HepG2 (cell line): ENCODE measurements around the gene CBLN3. TPM values are rescaled to one million over a fixed set of nuclear protein-coding genes. Genes with fewer than 3 reads are reported as not detected.

Experiments
- CENPX ChIP-seq: sonication (generic); formaldehyde crosslinking; IDR thresholded peaks from 2 replicates; pipeline ENCODE4 v1.9.0; 2021; ENCODE audit warnings: mild to moderate bottlenecking, missing genetic modification reagents, moderate library complexity
- DMAP1 ChIP-seq: IDR thresholded peaks from 2 replicates; pipeline ENCODE4 v1.6.1; 2016
- FIP1L1 ChIP-seq: fragments of 200-400 bp; formaldehyde crosslinking; IDR thresholded peaks from 2 replicates; pipeline ENCODE4 v1.6.1; 2018; ENCODE audit warnings: low read depth, mild to moderate bottlenecking, low read length, moderate library complexity, borderline replicate concordance; ENCODE audit not compliant: insufficient read depth
- GATA4 ChIP-seq: sonication (generic); IDR thresholded peaks from 2 replicates; pipeline ENCODE4 v1.6.1; 2016; ENCODE audit warnings: antibody characterized with exemption, low read depth, borderline replicate concordance
- JUNB ChIP-seq: sonication (generic); formaldehyde crosslinking; IDR thresholded peaks from 2 replicates; pipeline ENCODE4 v1.8.0; 2022; ENCODE audit warnings: missing genetic modification reagents, mild to moderate bottlenecking, borderline replicate concordance
- SRF ChIP-seq: IDR thresholded peaks from 2 replicates; pipeline ENCODE4 v1.6.1; 2011; ENCODE audit warnings: mild to moderate bottlenecking, low read depth, low read length, moderate library complexity
- TBX3 ChIP-seq: fragments of 450-650 bp; IDR thresholded peaks from 2 replicates; pipeline ENCODE4 v1.6.1; 2017; ENCODE audit warnings: antibody characterized with exemption, mild to moderate bottlenecking, inconsistent platforms, borderline replicate concordance
- ZBTB7B ChIP-seq: sonication (generic); formaldehyde crosslinking; IDR thresholded peaks from 2 replicates; pipeline ENCODE4 v1.4.0; 2020; ENCODE audit warnings: missing genetic modification reagents
- ZFYVE20 ChIP-seq: sonication (generic); formaldehyde crosslinking; IDR thresholded peaks from 2 replicates; pipeline ENCODE4 v1.8.0; 2023; ENCODE audit warnings: low read depth, mild to moderate bottlenecking, moderate library complexity, missing genetic modification reagents, borderline replicate concordance
- ZNF296 ChIP-seq: sonication (generic); formaldehyde crosslinking; conservative IDR thresholded peaks from 2 replicates; pipeline ENCODE4 v1.5.0; 2020; ENCODE audit warnings: mild to moderate bottlenecking, missing genetic modification reagents
- ZNF333 ChIP-seq: sonication (generic); formaldehyde crosslinking; IDR thresholded peaks from 2 replicates; pipeline ENCODE4 v1.4.0; 2020; ENCODE audit warnings: mild to moderate bottlenecking, missing genetic modification reagents, borderline replicate concordance
- ZNF530 ChIP-seq: sonication (generic); formaldehyde crosslinking; IDR thresholded peaks from 2 replicates; pipeline ENCODE4 v1.5.0; 2020; ENCODE audit warnings: low read depth, mild to moderate bottlenecking, missing genetic modification reagents
- ZNF562 ChIP-seq: sonication (generic); formaldehyde crosslinking; IDR thresholded peaks from 2 replicates; pipeline ENCODE4 v1.8.0; 2022; ENCODE audit warnings: missing genetic modification reagents, borderline replicate concordance
- ZNF614 ChIP-seq: IDR thresholded peaks from 2 replicates; pipeline ENCODE4 v1.6.1; 2018; ENCODE audit warnings: missing biosample characterization, missing genetic modification reagents, inconsistent platforms, borderline replicate concordance
- ZNF616 ChIP-seq: sonication (generic); formaldehyde crosslinking; IDR thresholded peaks from 2 replicates; pipeline ENCODE4 v1.5.0; 2020; ENCODE audit warnings: low read depth, mild to moderate bottlenecking, missing genetic modification reagents
- ZSCAN31 ChIP-seq: sonication (generic); formaldehyde crosslinking; IDR thresholded peaks from 2 replicates; pipeline ENCODE4 v1.5.0; 2020; ENCODE audit warnings: low read depth, mild to moderate bottlenecking, missing genetic modification reagents
- polyA plus RNA-seq, 8 experiments: library from polyadenylated mRNA; depleted of rRNA in 3 of 8; stranded (reverse) in 7 of 8; unstranded in 1 of 8; fragments of >200 nt; fragmentation: Illumina TruSeq in 4 of 8; extraction: Trizol in 4 of 8; gene quantifications; 2 replicates each; pipeline versions ENCODE4 v1.2.1 to v1.2.3, GENCODE V29; 2011 to 2016; ENCODE audit warnings: low read depth in 4 of 8, missing spikeins in 1 of 8, mixed read lengths in 1 of 8; ENCODE audit not compliant: insufficient read depth in 1 of 8
- total RNA-seq, 5 experiments: library from RNA; depleted of rRNA; stranded (reverse); fragments of >200 nt; fragmentation: Illumina TruSeq; extraction: Trizol; gene quantifications; 2 replicates each; pipeline ENCODE4 v1.2.3, GENCODE V29; 2016; ENCODE audit warnings: low read depth in 1 of 5
- TF ChIP-seq, protein P1 (sequence below): sonication (generic); formaldehyde crosslinking; IDR thresholded peaks from 2 replicates; pipeline ENCODE4 v1.4.0; 2020; ENCODE audit warnings: mild to moderate bottlenecking, missing genetic modification reagents
- TF ChIP-seq, protein P2 (sequence below): sonication (generic); formaldehyde crosslinking; IDR thresholded peaks from 2 replicates; pipeline ENCODE4 v1.8.0; 2022; ENCODE audit warnings: mild to moderate bottlenecking, missing genetic modification reagents; ENCODE audit not compliant: insufficient replicate concordance
- TF ChIP-seq, protein P3 (sequence below): fragments of 450-650 bp; IDR thresholded peaks from 2 replicates; pipeline ENCODE4 v1.6.1; 2017; ENCODE audit warnings: mild to moderate bottlenecking
- TF ChIP-seq, protein P4 (sequence below): sonication (generic); formaldehyde crosslinking; IDR thresholded peaks from 2 replicates; pipeline ENCODE4 v1.5.0; 2020; ENCODE audit warnings: mild to moderate bottlenecking, missing genetic modification reagents
- TF ChIP-seq, protein P5 (sequence below): IDR thresholded peaks from 2 replicates; pipeline ENCODE4 v1.6.1; 2016; ENCODE audit warnings: low read depth, borderline replicate concordance

Gene CBLN3
- total and polyA plus RNA-seq, 2 of the 13 experiments (the other 11 are each of a cell fraction or from before 2014, with no cell fraction given), result 0.66 to 0.98 TPM

DNA sequence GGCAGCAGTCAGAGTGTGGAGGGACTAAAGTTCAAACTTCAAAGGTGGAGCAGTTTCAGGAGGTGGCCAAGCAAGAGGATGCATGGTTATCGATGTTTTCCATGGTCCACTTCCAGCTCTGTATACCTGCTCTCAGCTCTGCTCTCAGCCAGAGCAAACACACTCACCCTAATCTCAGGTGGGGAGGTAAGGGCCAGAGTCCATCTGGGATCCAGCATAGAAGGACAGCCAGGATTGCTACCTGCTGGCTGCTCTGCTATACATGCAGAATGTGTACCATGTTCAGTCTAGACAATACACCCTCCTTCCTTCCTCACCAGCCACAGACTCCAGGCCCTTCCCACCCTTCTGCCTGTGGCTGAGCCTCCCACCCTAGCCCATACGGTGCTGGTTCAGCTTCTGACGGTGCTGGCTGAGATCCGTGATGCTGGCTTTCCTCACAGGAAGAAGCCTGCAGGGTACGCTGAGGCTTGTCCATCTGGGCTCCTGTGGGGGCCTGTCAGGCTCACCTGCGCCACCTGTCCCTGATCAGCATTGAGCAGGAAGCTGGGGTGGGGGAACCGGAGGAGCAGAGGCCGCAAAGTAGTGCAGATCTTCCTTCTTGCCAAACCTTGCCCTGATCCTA, 2.4 kb downstream of the CBLN3 start (continued):
- TF ChIP-seq, protein P1, sequence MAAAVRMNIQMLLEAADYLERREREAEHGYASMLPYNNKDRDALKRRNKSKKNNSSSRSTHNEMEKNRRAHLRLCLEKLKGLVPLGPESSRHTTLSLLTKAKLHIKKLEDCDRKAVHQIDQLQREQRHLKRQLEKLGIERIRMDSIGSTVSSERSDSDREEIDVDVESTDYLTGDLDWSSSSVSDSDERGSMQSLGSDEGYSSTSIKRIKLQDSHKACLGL (CRISPR knock-in tag), result no peak
- TF ChIP-seq FIP1L1, result no peak
- TF ChIP-seq, protein P2, sequence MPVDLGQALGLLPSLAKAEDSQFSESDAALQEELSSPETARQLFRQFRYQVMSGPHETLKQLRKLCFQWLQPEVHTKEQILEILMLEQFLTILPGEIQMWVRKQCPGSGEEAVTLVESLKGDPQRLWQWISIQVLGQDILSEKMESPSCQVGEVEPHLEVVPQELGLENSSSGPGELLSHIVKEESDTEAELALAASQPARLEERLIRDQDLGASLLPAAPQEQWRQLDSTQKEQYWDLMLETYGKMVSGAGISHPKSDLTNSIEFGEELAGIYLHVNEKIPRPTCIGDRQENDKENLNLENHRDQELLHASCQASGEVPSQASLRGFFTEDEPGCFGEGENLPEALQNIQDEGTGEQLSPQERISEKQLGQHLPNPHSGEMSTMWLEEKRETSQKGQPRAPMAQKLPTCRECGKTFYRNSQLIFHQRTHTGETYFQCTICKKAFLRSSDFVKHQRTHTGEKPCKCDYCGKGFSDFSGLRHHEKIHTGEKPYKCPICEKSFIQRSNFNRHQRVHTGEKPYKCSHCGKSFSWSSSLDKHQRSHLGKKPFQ, result no peak
- TF ChIP-seq, protein P3, sequence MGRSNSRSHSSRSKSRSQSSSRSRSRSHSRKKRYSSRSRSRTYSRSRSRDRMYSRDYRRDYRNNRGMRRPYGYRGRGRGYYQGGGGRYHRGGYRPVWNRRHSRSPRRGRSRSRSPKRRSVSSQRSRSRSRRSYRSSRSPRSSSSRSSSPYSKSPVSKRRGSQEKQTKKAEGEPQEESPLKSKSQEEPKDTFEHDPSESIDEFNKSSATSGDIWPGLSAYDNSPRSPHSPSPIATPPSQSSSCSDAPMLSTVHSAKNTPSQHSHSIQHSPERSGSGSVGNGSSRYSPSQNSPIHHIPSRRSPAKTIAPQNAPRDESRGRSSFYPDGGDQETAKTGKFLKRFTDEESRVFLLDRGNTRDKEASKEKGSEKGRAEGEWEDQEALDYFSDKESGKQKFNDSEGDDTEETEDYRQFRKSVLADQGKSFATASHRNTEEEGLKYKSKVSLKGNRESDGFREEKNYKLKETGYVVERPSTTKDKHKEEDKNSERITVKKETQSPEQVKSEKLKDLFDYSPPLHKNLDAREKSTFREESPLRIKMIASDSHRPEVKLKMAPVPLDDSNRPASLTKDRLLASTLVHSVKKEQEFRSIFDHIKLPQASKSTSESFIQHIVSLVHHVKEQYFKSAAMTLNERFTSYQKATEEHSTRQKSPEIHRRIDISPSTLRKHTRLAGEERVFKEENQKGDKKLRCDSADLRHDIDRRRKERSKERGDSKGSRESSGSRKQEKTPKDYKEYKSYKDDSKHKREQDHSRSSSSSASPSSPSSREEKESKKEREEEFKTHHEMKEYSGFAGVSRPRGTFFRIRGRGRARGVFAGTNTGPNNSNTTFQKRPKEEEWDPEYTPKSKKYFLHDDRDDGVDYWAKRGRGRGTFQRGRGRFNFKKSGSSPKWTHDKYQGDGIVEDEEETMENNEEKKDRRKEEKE, result no peak
- TF ChIP-seq GATA4, result no peak
- 0 out of 2 replicates have a peak, but pooled peaks have one; percentile 21 for TF ChIP-seq DMAP1 (CRISPR knock-in tag)
- TF ChIP-seq ZBTB7B (CRISPR knock-in tag), result peak; percentile 90
- 0 out of 2 replicates have a peak, but pooled peaks have one; percentile 12 for TF ChIP-seq TBX3
- no peak for TF ChIP-seq ZNF562 (CRISPR knock-in tag)
- TF ChIP-seq ZNF616 (CRISPR knock-in tag), result peak; percentile 99
- no peak for TF ChIP-seq ZFYVE20 (CRISPR knock-in tag)
- TF ChIP-seq ZNF530 (CRISPR knock-in tag), result no peak
- peak; percentile 82; the same call in 1 of the 2 replicates for TF ChIP-seq ZSCAN31
- no peak for TF ChIP-seq CENPX (CRISPR knock-in tag)
- TF ChIP-seq SRF, result peak; percentile 56; the same call in 1 of the 2 replicates
- no peak for TF ChIP-seq ZNF296 (CRISPR knock-in tag)
- TF ChIP-seq ZNF333, result no peak; the same call in 1 of the 2 replicates
- TF ChIP-seq, protein P4, sequence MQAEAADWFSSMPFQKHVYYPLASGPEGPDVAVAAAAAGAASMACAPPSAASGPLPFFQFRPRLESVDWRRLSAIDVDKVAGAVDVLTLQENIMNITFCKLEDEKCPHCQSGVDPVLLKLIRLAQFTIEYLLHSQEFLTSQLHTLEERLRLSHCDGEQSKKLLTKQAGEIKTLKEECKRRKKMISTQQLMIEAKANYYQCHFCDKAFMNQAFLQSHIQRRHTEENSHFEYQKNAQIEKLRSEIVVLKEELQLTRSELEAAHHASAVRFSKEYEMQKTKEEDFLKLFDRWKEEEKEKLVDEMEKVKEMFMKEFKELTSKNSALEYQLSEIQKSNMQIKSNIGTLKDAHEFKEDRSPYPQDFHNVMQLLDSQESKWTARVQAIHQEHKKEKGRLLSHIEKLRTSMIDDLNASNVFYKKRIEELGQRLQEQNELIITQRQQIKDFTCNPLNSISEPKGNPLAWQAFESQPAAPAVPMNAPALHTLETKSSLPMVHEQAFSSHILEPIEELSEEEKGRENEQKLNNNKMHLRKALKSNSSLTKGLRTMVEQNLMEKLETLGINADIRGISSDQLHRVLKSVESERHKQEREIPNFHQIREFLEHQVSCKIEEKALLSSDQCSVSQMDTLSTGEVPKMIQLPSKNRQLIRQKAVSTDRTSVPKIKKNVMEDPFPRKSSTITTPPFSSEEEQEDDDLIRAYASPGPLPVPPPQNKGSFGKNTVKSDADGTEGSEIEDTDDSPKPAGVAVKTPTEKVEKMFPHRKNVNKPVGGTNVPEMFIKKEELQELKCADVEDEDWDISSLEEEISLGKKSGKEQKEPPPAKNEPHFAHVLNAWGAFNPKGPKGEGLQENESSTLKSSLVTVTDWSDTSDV (CRISPR knock-in tag), result no peak
- TF ChIP-seq ZNF614 (CRISPR knock-in tag), result peak; percentile 94; the same call in 1 of the 2 replicates
- TF ChIP-seq, protein P5, sequence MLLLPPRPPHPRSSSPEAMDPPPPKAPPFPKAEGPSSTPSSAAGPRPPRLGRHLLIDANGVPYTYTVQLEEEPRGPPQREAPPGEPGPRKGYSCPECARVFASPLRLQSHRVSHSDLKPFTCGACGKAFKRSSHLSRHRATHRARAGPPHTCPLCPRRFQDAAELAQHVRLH, result peak; percentile 45; the same call in 1 of the 2 replicates
- no peak for TF ChIP-seq JUNB (CRISPR knock-in tag)
